Common myeloid progenitor, CD34-positive (primary cell): ENCODE measurements around the gene FIBCD1.
A peak's percentile ranks its signal among the peaks of the same experiment; 100 is the strongest.

Source experiments
- CTCF ChIA-PET: fragments of 350-600 bp; sonication (Branson Sonifier 250); formaldehyde crosslinking; loops from one replicate; lab custom pipeline; 2021; ENCODE audit warnings: antibody characterized with exemption; lab: Charles Lee
- POLR2A ChIA-PET: fragments of 350-600 bp; sonication (Branson Sonifier 250); formaldehyde crosslinking; loops from one replicate; lab custom pipeline; 2021; ENCODE audit warnings: antibody characterized with exemption; lab: Charles Lee
- DNase-seq, 3 donors: peaks; one replicate each; pipeline versions ENCODE4 v3.0.0 to v3.0.0-alpha.2; 2013
- H3K27ac ChIP-seq, 2 experiments: 1 replicate in 1 of 2; 2 replicates in 1 of 2; pipeline ENCODE4 v1.7.0; 2013; ENCODE audit warnings: inconsistent platforms in 2 of 2, low read length in 2 of 2, mild to moderate bottlenecking in 2 of 2, low read depth in 1 of 2, moderate library complexity in 1 of 2; ENCODE audit not compliant: severe bottlenecking in 2 of 2, insufficient read depth in 1 of 2, poor library complexity in 1 of 2
- H3K27me3 ChIP-seq, 5 experiments: replicated peaks in 2 of 5; 1 replicate in 3 of 5; 2 replicates in 2 of 5; pipeline versions ENCODE4 v1.6.1 to v1.7.0; 2013; ENCODE audit warnings: low read length in 4 of 5, mild to moderate bottlenecking in 2 of 5, moderate library complexity in 2 of 5, inconsistent platforms in 1 of 5; ENCODE audit not compliant: insufficient read depth in 5 of 5, control insufficient read depth in 4 of 5
- H3K36me3 ChIP-seq, 4 experiments: 1 replicate in 2 of 4; 2 replicates in 2 of 4; pipeline versions ENCODE4 v1.6.1 to v1.7.0; 2013; ENCODE audit warnings: low read length in 3 of 4, control low read depth in 1 of 4, mild to moderate bottlenecking in 1 of 4; ENCODE audit not compliant: control insufficient read depth in 4 of 4, insufficient read depth in 4 of 4
- H3K4me1 ChIP-seq, 4 experiments: 1 replicate in 3 of 4; 2 replicates in 1 of 4; pipeline versions ENCODE4 v1.6.1 to v1.7.1; 2013; ENCODE audit warnings: low read length in 3 of 4, mild to moderate bottlenecking in 3 of 4, control low read depth in 1 of 4, inconsistent platforms in 1 of 4, moderate library complexity in 1 of 4; ENCODE audit not compliant: control insufficient read depth in 4 of 4, insufficient read depth in 4 of 4; ENCODE audit errors: control extremely low read depth in 1 of 4
- H3K4me3 ChIP-seq, 7 experiments: 1 replicate in 4 of 7; 2 replicates in 3 of 7; pipeline versions ENCODE4 v1.5.1 to v1.7.0; 2013; ENCODE audit warnings: mild to moderate bottlenecking in 7 of 7, low read length in 6 of 7, moderate library complexity in 6 of 7, inconsistent platforms in 2 of 7, low read depth in 2 of 7, control low read depth in 1 of 7; ENCODE audit not compliant: insufficient read depth in 4 of 7, control insufficient read depth in 1 of 7; ENCODE audit errors: extremely low read depth in 1 of 7
- H3K9me3 ChIP-seq, 5 experiments: 1 replicate in 4 of 5; 2 replicates in 1 of 5; pipeline versions ENCODE4 v1.6.1 to v1.7.1; 2013; ENCODE audit warnings: low read length in 4 of 5, mild to moderate bottlenecking in 2 of 5, inconsistent platforms in 1 of 5, low read depth in 1 of 5, moderate library complexity in 1 of 5; ENCODE audit not compliant: control insufficient read depth in 4 of 5, insufficient read depth in 2 of 5; ENCODE audit errors: control extremely low read depth in 1 of 5
- WGBS: methylation state at CpG from one replicate; pipeline ENCODE4 v1.1.5; 2013; ENCODE audit not compliant: insufficient coverage; 5-methylcytosine and 5-hydroxymethylcytosine counted together

FIBCD1 gene

GRCh38 chr9:130981002-130981755 is 42.1 kb upstream of the FIBCD1 start:
- Histone ChIP-seq H3K9me3 (no peaks in the 10 kb centered on the region), H3K27me3 (no peaks in the 10 kb centered on the region), H3K4me1 (peaks cover 0 to 24% (median 15%) of the 10 kb centered on the region in 4 experiments), H3K27ac (no peak overlapping the region), H3K4me3 (peak overlapping the region in 3 of 7 experiments; percentile 19 to 38 (median 24)), H3K36me3 (no peaks in the 10 kb centered on the region)
- whole genome bisulfite sequencing, result 17% methylated on average over 6 of the region's 10 CpGs
- ChIA-PET POLR2A (no interaction called here), CTCF (interaction anchor here (0.8 to 2.1 kb wide), 4 partner anchors 13 to 112 kb away, joined by 3 to 7 read pairs (median 4); no protein-coding TSS in a partner anchor)
- DNase-seq, result peak; percentile 64 to 92 (median 90)

GRCh38 chr9:130980526-130980925 is 41.5 kb upstream of the FIBCD1 start:
- no peaks in the 10 kb centered on the region for H3K9me3 ChIP-seq

GRCh38 chr9:130979591-130980385 is 40.7 kb upstream of the FIBCD1 start:
- no peak overlapping the region for H3K27ac ChIP-seq
- no peaks in the 10 kb centered on the region for H3K36me3 ChIP-seq
- H3K4me1 ChIP-seq, result peaks cover 0 to 24% (median 15%) of the 10 kb centered on the region in 4 experiments
- WGBS, result 93% methylated on average over 15 of the region's 20 CpGs
- H3K27me3 ChIP-seq, result peaks cover 0 to under 1% (median 0%) of the 10 kb centered on the region in 5 experiments
- ChIA-PET CTCF (interaction anchor here (2.1 kb wide), 1 partner anchor 19 kb away, joined by 7 read pairs; no protein-coding TSS in a partner anchor), POLR2A (no interaction called here)
- no peak for DNase-seq
- no peak overlapping the region for H3K4me3 ChIP-seq
- no peaks in the 10 kb centered on the region for H3K9me3 ChIP-seq

More at GRCh38 chr9:130980526-130980925, 41.5 kb upstream of the FIBCD1 start:
- H3K27ac ChIP-seq, result no peak overlapping the region
- no peak for DNase-seq
- POLR2A ChIA-PET, result no interaction called here
- peak overlapping the region in 1 of 7 experiments; percentile 19 for H3K4me3 ChIP-seq
- H3K27me3 ChIP-seq, result no peaks in the 10 kb centered on the region
- no peaks in the 10 kb centered on the region for H3K36me3 ChIP-seq
- H3K4me1 ChIP-seq, result peaks cover 0 to 24% (median 15%) of the 10 kb centered on the region in 4 experiments
- WGBS, result 48% methylated on average over 15 of the region's 16 CpGs
- CTCF ChIA-PET, result interaction anchor here (1.3 to 2.1 kb wide), 2 partner anchors 12 to 19 kb away, joined by 4 to 7 read pairs; no protein-coding TSS in a partner anchor

- Histone ChIP-seq H3K4me1 (peaks cover 0 to 24% (median 15%) of the 10 kb centered on the region in 4 experiments), H3K27ac (no peak overlapping the region), H3K4me3 (no peak overlapping the region), H3K9me3 (no peaks in the 10 kb centered on the region), H3K36me3 (no peaks in the 10 kb centered on the region), H3K27me3 (peaks cover 0 to 10% (median 0%) of the 10 kb centered on the region in 5 experiments)
- no peak for DNase-seq
- ChIA-PET POLR2A (no interaction called here), CTCF (interaction anchor here (1.1 kb wide), 1 partner anchor 21 kb away, joined by 3 read pairs; no protein-coding TSS in a partner anchor)
- 94% methylated on average over 15 of the region's 16 CpGs for WGBS
Measured at GRCh38 chr9:130977811-130978221, 38.8 kb upstream of the FIBCD1 start.

GRCh38 chr9:130975932-130976841 is 37.1 kb upstream of the FIBCD1 start:
- Histone ChIP-seq H3K27me3 (peaks cover 0 to 13% (median 0%) of the 10 kb centered on the region in 5 experiments), H3K27ac (no peak overlapping the region), H3K36me3 (no peaks in the 10 kb centered on the region), H3K9me3 (no peaks in the 10 kb centered on the region), H3K4me1 (peaks cover 0 to 16% (median 11%) of the 10 kb centered on the region in 4 experiments), H3K4me3 (no peak overlapping the region)
- DNase-seq, result no peak
- POLR2A ChIA-PET, result interaction anchor here (1.1 kb wide), 1 partner anchor 12 kb away, joined by 3 read pairs; no protein-coding TSS in a partner anchor
- WGBS, result 95% methylated on average over 12 of the region's 13 CpGs
- CTCF ChIA-PET, result interaction anchor here (0.6 kb wide), 2 partner anchors 111 to 1698 kb away, joined by 3 to 4 read pairs; no protein-coding TSS in a partner anchor

- DNase-seq, result no peak
- ChIA-PET CTCF (interaction anchor here (1.4 to 1.7 kb wide), 2 partner anchors 13 to 105 kb away, joined by 5 to 6 read pairs; no protein-coding TSS in a partner anchor), POLR2A (no interaction called here)
- peaks cover 0 to 5% (median 2%) of the 10 kb centered on the region in 4 experiments for H3K4me1 ChIP-seq
- peaks cover 0 to 13% (median 0%) of the 10 kb centered on the region in 5 experiments for H3K27me3 ChIP-seq
- H3K4me3 ChIP-seq, result no peak overlapping the region
- H3K36me3 ChIP-seq, result no peaks in the 10 kb centered on the region
- WGBS, result 98% methylated on average over 5 of the region's 5 CpGs
- H3K9me3 ChIP-seq, result no peaks in the 10 kb centered on the region
- no peak overlapping the region for H3K27ac ChIP-seq
Measured at GRCh38 chr9:130975156-130975555, 36.1 kb upstream of the FIBCD1 start.
